HG03457 (cell line): ENCODE data around the gene GNB1.
"Not testable (repeated sequence)": the region's sequence is repeated elsewhere in the genome, so short reads cannot be mapped to it uniquely, and the experiment has no call there.

ENCODE experiments used
- ATAC-seq: cut with Tn5 transposase; IDR thresholded peaks from one replicate; pipeline ENCODE4 v1.9.1; 2021; ENCODE audit warnings: moderate number of reproducible peaks; ENCODE audit not compliant: unreplicated experiment

The GNB1 gene

DNA sequence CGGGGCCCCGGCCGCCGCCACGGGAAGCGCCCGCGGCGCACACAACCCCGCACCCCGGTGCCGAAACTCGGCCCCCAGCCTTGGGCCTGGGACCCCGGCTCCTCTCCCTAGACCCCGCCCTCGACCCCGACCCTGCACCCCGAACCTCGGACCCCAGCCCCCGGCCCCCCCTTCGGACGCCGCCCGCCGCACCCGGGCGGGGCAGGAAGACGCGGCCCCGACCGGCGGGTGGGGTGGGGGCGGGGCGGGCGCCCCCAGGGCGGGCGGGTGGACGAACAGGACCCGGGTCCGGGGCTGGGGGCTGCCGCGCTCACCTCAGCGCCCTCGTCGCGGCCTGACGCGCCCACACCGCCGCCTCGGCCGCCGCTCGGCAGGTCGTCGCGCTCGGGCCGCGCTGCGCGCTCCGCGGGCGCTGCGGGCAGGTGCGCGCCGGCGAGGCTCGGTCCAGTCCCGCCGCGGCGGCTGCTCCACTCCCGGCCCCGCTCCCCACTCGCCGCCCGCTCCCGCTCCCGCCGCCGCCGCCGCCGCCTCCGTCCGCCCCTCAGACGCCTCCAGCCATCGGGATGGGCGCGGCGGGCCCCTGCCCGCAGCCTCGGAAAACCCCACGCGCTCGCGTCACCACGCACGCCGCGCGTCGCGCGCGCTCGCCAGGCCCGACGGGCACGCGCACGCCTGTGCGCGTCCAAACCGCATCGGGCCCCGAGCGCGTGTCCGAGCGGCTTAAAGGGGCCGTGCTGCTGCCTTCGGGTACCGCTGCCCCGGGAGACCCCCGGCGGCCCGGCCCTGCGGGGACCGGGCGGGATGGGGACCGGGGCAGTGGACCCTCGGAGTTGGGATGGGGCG is at the start of gene GNB1:
Gene GNB1 (minus strand): TSS at position 582 of the 843 bp plus-strand sequence. CDS start 65,634 bp downstream, outside the sequence.
- peak; percentile 48 for ATAC-seq

DNA sequence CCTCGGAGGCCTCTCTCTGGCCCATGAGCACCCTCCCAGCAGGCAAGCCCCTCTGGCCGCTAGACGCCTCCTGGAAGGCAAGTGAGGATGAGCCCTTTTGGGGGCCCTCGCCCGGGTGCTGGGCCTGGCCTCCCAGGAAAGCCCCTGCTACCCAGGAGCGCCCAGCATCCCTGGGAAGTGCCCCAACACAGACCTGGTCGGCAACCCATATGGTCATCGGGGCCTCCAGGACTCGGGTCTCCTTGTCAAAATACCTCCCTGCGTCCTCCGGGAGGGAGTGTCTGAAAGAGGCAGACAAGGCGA is 49.2 kb upstream of the GNB1 start:
- no peak for ATAC-seq

DNA sequence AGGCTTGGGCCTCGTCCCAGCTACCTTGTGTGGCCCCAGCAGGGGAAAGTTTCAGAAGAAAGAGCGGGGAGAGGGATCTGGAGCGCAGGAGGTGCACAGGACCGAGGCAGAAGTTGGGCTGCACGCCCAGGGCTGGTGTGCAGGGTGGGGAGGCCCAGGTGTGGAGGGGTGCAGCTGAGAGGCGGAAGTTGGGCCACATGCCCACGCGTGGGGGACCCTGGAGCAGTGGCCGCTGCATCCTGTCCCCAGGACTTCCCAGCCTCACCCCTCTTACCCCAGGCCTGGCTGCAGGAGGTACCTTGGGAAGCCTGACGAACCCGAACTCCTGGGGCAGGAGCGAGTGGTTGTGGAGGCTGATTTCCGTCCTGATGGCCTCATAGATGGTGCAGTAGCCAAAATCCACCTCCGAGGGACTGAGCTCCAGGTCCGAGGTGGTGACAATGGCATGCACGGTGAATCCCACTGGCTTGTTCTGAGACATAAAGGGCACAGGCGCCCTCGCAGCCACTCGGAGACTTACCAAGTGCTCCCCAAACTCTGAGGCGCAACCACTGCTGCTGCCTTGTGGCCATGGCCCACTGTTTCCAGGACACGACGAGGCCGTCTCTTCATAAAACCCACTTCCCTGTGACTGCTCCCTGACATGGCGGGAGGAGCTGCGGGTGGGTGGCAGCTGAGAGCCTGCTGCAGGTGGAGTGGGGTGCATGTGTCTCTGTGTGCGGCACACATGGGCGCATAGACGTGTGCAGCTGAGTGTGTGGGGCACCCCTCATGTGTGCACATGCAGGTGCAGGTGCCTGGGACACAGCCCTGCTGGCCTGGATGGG is 48.6 kb upstream of the GNB1 start:
- no peak for ATAC-seq

DNA sequence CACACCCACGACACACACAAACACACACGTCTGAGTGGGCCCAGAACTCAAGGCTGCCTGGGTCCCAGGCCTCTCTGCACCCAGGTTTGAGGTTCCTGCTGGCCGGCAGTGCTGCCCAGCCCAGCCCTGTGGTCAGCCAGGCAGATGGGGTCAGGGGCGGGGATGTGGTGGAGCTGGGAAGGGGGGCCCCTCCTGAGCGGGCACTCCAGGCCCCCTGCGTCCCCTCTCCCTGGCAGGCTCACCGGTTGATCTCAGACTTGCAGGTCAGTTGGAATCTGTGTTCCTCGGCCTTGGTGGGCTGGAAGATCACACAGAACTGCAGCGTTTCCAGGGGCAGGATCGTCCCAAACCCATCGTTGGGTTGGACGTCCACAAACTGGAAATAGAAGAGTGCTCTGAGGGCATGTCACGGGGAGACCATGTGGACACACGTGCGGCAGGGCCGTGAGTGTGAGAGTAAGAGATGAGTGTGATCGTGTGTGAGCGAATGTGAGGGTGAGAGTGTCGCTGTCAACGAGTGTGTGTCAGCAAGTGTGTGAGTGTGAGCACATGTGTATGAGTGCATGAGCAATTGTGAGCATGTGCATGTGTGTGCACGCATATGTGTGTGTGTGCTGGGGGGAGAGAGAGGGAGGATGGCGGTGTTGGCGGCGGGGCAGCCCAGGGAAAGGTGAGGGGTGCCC is 47.9 kb upstream of the GNB1 start:
- ATAC-seq, result no peak

DNA sequence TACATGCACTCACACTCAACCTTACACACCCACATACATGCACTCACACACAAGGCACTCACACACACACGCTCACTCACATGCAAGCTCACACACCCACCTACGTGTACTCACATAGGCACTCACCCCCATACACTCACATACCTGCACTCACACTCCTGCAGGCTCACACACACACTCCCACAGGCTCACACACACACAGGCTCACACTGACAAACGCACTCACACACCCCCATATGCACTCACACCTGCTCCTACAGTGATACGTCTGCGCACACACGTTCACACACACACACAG is 47.3 kb upstream of the GNB1 start:
- ATAC-seq, result no peak

DNA sequence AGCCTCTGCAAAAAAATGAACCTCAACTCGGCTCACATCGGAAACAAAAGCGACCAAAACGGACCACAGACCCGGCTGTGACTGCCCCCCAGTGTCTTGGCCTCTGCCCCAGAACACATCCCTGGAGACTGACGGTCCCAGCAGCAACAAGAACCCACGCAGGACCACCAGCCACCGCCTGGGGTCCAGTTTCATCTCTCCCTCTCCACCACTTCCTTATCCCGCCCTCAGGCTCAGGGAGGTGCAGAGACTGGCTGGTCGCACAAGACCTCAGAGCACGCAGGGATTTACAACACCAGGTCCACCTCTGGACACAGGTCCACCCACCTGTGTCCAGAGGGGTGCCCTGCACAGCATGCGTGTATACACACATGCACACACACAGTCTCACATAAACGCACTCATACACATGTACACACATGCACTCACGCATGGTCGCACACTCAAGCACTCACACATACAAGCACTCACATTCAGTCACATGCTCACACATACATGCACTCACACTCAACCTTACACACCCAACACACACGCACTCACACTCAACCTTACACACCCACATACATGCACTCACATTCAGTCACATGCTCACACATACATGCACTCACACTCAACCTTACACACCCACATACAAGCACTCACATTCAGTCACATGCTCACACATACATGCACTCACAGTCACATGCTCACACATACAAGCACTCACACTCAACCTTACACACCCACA is 46.8 kb upstream of the GNB1 start:
- no peak for ATAC-seq

DNA sequence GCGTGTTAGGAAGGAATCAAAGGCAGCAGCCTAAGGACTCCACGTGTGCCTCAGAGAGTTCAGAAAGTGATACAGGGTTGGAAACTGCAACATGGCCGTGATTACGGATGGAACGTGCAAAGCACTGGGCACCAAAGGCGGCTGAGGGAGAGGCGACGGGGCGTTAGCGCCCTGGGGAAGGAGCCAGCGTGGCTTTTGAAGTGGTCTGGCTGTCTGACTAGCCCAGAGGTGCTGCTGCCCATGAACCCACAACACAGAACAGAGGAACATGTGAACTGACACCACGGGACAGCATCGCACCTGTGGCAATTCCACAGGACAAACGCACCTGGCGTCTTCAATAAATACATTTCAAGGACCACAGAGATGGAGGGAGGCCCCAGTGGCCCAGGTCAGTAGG is 46.2 kb upstream of the GNB1 start:
- no peak for ATAC-seq

DNA sequence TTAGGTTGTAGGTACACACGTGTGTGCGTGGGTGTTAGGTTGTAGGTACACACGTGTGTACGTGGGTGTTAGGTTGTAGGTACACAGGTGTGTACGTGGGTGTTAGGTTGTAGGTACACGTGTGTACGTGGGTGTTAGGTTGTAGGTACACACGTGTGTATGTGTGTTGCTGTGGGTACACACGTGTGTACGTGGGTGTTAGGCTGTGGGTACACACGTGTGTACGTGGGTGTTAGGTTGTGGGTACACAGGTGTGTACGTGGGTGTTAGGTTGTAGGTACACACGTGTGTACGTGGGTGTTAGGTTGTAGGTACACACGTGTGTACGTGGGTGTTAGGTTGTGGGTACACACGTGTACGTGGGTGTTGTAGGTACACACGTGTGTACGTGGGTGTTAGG is 44.0 kb upstream of the GNB1 start:
- ATAC-seq, result not testable (repeated sequence)

DNA sequence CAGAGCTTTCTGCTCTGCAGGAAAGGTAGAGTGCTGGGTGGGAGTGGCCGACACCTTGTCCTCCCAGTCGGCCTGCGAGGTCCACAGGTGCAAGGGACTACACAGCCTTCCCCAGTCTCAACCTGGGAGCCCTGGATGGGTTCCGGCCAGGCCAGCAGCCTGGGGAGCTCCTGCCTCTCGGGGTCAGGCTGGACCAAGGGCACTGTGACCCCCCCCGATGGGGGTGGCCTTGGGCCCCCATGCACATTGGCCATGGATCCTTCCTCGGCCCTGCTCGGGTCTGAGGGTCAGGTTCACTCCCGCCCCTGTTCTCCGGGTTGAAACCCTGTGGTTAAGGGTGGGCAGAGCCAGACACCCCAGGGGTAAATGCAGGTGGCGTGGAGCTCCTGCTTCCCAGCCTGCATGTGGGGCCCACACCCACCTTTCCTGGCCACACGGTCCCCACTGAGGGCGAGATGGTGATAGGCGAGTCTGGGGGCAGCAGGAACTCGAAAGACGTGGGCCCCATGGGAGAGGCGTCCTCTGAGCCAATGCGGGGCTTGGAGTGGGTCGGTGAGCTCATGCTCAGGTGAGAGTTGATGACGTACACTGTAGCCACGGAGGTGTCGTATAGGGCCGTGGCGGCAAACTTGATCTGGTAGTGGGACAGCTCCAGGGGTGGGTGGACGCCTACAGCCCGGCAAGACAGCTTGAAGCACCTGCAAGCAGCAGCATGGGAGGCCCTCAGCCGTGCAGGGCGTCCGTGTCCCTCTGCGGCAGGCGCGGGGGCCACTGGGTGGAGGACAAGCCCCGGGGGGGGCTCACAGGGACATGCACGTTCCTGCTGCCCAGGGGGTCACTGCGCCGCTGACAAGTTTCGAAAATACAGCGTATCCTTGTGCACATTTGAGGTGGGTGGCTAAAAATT is 39.0 kb upstream of the GNB1 start:
- no peak for ATAC-seq

DNA sequence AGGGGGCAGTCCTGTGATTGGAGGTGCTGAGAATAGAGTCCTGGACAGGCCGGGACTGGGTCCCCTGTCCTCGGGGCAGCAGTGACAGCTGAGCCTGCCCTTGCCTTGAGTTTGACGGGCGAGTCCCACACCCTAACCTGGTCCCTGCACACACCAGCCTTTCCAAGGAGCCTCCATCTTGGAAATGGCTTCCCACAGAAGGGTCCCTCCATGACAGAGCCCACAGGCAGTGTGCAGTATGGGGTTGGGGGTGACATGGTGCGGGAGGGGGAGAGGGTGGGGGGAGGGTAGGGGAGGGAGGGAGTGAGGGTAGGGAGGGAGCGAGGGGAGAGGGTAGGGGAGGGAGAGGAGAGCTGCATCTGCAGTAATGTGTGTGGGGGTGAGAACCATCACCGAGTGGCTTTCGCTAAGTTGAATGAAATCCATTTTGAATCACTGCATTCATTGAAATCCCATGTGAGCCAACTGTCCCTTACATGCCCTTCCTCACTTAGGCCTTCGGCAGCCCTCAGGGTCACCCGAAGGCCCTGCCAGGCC is 38.3 kb upstream of the GNB1 start:
- ATAC-seq, result no peak

DNA sequence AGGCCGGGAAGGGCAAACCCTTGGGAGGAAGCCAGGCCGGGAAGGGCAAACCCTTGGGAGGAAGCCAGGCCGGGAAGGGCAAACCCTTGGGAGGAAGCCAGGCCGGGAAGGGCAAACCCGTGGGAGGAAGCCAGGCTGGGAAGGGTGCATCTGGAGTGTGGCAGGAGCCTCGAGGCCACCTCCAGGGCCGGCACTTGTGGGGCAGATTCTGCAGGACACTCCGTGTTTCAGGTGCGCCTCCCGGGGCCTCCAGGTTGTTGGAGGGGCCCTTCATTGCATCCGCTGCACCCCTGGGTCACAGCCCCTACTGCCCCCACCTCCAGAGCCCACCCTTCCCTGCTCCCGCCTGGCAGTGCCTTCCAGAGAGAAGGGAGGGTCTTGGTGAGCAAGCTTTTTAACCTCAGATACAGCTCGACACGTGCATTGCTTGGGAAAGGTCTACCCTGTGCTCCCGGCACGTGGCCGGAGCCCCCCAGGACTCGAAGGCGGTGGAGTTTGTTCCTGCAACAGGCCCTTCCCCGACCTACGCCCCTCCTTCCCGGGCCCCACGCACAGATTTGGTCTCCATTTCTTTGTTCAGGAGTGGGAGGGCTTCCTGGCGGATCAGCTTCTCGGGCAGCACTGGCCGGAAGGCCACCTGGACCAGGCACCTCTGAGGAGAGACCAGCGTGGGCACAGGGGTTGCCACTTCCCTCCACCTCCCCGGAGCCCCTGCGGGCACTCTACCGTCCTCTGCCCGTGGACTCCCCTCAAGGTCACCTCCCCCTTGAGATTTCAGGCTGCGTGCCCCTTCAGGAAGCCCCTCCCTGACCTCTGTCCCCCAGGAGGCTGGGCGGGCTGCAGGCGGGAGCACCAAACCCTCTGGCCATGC is 37.6 kb upstream of the GNB1 start:
- no peak for ATAC-seq

DNA sequence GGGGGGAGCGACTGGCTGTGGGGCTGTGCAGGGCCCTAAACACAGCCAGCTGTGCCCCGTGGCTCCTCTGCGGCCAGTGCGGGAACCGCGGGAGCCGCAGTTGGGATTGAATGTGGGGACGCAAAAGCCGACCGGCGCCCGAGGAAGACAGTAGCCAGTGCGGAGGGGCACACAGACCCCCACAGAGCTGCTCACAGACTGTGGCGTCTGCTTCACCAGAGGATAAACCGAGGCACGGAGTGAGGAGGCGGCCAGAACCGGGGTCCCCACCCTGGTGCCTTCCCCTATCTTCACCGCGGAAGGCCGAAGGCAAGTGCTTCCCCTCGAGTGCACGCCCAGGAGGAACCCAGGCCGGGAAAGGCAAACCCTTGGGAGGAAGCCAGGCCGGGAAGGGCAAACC is 36.9 kb upstream of the GNB1 start:
- no peak for ATAC-seq

DNA sequence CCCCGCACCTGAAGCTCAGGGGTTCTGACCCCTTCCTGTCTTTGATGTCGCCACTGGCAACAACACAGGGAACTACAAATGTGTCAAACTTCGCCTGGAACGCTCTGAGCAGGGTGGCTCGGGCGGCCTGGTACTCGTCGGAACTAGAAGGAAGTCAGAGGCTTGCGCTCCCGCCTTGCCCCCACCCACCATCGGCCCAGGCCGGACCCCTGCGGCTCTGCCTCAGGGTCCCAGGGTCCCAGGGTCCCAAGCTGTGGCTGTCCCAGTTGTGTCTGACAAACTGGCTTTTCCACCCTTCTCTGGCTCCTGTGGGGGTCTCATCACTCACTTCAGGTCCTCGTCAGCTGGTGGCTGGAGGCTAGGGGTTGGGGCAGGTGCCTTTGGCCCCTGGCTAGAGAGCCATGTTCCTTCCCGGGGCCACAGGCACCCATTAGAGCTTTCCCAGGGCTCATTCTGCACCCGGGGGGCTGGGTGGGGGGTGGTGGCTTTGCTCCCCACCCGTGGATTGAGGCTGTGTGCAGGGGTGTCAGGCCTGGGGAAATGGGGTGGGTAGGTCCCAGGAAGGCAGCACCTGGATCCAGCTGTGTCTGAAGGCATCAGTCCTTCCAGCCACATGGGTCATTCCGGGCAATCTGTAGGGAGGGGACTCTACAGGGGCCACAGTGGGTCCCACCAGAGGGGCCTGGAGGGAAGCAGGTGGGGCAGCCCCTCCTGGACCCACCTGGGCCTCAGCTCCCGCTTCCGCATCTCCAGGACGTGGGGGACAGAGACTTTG is 36.2 kb upstream of the GNB1 start:
- no peak for ATAC-seq

DNA sequence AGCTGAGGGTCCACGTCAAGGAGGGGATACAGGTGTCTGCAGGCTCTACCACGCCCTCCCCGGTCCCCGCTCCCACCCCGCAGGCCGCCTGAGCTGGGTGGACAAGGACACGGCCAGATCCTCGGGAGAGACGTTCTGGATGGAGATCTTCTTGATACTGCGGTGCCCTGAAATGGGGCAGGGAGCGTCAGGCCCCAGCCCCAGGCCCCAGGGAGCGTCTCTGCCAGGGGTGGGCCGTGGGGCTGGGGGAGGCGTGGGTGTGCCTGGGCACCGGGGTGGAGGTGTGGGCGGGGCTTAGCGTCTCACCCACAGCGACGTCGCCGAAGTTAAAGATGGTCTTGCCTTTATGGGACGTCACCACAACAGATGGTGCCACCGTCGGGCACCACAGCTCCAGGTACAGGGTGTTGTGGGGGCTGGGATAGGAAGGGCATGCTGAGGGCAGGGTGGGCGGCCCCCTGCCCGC is 35.5 kb upstream of the GNB1 start:
- ATAC-seq, result no peak

DNA sequence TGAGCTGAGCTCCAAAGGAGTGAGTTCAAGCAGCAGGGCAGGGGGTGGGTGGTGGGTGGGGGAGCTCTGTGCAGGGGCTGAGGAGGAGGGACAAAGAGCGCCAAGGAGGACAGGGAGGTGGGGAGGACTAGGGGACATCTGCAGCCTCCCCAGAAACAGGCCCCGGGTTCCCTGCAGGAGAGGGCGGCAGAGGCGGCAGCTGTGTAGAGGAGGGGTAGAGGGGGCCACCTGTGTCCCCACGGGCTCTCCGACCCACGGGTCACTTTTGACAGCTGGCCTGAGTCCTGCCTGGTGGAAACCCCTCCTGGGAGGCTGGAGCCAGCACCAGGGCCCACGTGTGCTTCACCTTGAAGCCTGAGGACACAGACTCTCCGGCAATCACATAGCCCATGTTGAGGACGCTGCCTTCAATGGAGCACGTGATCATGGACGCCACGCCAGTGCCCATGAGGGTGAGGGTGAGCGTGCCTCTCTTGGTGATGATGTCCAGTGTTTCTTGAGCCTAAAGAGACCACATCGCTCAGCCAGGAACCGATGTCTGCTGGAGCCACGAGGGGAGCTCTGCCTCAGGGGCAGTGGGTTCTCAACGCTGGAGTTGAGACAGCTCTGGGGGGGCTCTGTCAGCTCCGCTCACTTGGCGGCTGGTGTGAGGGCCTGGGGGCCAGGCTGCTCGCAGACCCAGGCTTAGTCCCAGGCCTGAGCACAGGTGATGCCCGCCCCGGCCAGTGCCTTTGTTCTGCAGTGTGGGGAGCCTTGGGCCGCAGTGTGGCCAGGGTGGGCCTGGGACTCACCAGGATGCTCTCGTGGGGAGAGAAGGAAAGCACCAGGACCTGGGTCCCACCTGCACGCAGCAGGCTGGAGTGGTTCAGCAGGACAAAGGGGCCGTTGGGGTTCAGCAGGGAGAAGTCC is 34.8 kb upstream of the GNB1 start:
- no peak for ATAC-seq

DNA sequence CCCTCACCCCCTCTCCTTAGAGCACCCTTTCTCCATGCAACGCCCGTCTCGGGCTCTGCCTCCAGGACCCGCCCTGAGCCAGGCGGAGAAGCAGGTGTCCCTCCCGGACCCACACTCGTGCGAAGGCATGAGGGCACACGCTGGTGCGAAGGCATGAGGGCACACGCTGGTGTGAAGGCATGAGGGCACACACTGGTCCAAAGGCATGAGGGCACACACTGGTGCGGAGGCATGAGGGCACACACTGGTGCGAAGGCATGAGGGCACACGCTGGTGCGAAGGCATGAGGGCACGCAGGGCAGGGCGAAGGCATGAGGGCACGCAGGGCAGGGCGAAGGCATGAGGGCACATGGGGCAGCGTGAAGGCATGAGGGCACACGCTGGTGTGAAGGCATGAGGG is 34.0 kb upstream of the GNB1 start:
- no peak for ATAC-seq

DNA sequence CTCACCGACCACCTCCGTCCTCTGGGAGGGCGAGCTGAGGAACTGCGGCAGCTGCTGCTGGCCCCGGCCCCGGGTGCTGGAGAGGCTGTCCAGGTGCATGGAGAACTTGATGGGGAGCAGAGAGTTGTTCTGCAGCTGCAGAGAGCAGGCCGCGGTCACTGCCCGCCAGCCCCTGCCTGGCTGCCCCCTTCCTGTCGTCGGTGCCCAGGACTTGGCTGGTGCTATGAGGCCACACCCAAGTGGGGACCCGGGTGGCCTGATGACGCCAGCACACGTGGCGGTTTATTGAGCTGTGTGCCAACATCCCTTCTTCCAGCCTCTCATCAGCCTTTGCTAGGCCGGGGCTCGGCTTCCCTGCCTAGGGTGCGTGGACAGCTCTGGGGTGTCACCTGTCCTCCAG is 33.5 kb upstream of the GNB1 start:
- ATAC-seq, result no peak
